Myocyte (in vitro differentiated cells): ENCODE results near the gene ARHGEF26. TPM values are rescaled to one million over a fixed set of nuclear protein-coding genes. Genes with fewer than 3 reads are reported as not detected.
A peak's percentile ranks its signal among the peaks of the same experiment; 100 is the strongest.
"Not testable (repeated sequence)": the region's sequence is repeated elsewhere in the genome, so short reads cannot be mapped to it uniquely, and the experiment has no call there.

Experiments used
- DNase-seq: peaks from one replicate; pipeline ENCODE4 v3.0.0-alpha.2; 2012; ENCODE audit warnings: low read depth
- polyA plus RNA-seq: library from polyadenylated mRNA; unstranded; fragments of >200 nt; gene quantifications from one replicate; pipeline ENCODE4 v1.2.1, GENCODE V29; 2012; ENCODE audit warnings: missing spikeins
- total RNA-seq: library from RNA; depleted of rRNA; stranded (reverse); fragments of >200 nt; gene quantifications from 2 replicates; pipeline ENCODE4 v1.2.3, GENCODE V29; 2014

ARHGEF26 gene, protein sequence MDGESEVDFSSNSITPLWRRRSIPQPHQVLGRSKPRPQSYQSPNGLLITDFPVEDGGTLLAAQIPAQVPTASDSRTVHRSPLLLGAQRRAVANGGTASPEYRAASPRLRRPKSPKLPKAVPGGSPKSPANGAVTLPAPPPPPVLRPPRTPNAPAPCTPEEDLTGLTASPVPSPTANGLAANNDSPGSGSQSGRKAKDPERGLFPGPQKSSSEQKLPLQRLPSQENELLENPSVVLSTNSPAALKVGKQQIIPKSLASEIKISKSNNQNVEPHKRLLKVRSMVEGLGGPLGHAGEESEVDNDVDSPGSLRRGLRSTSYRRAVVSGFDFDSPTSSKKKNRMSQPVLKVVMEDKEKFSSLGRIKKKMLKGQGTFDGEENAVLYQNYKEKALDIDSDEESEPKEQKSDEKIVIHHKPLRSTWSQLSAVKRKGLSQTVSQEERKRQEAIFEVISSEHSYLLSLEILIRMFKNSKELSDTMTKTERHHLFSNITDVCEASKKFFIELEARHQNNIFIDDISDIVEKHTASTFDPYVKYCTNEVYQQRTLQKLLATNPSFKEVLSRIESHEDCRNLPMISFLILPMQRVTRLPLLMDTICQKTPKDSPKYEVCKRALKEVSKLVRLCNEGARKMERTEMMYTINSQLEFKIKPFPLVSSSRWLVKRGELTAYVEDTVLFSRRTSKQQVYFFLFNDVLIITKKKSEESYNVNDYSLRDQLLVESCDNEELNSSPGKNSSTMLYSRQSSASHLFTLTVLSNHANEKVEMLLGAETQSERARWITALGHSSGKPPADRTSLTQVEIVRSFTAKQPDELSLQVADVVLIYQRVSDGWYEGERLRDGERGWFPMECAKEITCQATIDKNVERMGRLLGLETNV
- 0.40 and 0.62 TPM in 2 replicates for total RNA-seq
- 0.28 TPM for polyA plus RNA-seq

DNA sequence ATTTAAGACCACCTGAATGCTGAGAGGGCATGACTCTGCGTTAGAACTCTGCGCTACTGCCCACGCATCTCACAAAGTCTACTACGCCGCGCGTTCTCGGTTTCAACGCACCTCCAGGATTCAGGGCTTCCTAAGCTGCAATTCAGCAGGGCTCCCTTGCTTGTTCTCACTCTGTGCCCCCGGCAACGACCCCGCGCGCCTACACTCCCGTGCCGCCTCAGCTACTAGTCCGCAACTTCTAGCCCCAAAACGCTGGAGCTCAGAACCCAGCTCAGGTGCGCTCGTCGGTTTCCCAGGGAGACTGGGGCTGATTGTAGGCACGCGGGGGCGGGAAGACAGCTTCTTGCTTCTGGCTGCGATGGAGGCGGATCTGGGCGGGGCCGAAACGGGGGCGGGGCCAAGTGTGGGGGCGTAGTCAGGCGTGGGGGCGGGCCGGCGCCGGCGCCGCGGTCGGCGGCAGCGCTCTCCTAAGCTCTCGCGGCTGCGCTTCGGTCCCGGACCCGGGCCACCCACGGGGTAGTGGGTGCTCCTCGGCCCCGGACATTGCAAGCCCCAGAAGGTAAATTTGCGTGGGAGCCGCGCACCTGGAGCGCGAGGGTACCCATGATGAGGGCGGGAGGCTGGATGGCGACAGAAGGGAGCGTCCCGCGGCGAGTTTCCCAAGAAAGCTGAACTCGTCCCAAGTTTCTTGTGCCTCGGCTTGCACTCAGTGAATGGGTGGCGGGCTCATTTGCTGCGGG, at the start of gene ARHGEF26:
TSS of gene ARHGEF26 (plus strand) at position 430 of the 740 bp plus-strand sequence. CDS start 603 bp downstream, outside the sequence.
- peak; percentile 63 for DNase-seq

DNA sequence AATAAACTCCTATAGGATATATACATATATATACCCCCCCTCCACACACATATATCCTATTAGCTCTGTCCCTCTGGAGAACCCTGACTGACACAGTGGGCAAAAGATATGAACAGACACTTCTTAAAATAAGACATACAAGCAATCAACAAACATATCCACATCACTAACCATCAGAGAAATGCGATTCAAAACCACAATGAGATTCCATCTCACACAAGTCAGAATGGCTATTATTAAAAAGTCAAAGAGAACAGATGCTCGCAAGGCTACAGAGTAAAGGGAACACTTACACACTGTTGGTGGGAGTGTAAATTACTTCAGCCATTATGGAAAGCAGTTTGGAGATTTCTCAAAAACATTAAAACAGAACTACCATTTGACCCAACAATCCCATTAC, 46.2 kb upstream of the ARHGEF26 start:
- DNase-seq, result peak; percentile 56

DNA sequence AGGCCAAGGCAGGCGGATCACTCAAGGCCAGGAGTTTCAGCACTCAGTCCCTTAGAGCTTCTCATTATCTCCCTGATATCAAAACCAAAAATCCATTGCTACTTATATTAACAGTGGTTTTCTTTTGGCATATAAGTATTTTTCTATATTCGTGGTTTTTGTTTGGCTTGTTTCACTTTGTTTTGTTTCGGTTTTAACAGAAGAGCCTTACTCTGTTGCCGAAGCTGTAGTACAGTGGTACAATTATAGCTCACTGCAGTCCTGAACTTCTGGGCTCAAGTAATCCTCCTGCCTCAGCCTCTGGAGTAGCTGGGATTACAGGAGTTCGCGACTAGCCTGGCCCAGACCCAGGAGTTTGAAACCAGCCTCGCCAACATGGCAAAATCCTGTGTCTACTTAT, 42.5 kb upstream of the ARHGEF26 start:
- no peak for DNase-seq

DNA sequence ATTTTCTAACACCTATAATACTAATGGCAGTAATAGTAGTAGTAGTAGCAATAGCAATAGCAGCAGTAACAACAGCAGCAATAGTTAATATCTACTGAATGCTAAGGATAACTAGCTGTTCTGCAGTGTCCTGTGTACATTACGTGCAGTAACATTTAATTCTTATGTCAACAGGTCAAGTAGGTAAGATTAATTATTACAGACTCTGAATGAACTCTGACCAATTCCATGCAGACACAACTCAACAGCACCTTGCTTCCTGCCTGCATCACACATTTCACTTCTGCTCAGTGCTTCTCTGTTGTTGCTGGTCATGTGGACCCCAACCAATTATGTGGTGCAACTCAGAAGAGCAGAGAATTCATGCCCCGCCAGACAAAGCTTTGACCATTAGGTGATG, 39.9 kb upstream of the ARHGEF26 start:
- DNase-seq, result no peak

DNA sequence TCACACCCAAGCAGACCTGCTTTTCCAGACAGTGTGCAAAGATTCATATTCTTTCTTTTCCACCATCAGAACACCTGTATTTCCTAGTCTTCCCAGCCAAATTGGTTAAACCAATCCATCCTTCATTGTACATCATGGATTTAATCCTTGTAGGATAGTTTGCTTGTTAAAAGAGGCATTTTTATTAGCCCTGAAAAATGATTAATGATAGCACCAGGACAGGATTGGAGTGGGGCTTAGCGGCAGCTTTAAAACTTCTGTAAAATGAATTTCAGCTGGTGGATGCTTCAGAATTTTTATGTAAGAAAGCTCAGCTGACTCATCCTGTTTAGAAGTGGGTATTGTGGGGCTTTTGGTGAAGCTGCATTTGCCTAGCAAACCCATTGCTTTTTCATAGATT, 36.1 kb upstream of the ARHGEF26 start:
- no peak for DNase-seq

DNA sequence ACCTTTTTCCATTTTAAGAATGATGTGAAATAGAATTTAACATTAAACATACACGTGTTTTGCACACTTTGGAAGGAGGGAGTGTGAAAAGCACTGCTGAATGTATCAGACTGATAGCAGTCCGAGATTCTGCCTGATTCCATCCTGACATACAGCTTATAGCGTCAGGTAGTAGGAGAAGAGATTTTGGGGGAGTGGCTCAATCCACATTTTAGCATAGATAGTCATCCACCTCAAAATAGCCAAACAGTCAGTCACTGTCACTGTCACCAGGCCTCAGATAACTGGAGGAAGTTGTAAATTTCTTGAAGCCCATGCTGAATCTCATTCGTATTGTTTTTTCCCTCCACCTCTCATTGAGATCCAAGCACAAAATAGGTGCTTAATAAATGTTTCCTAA, 35.4 kb upstream of the ARHGEF26 start:
- DNase-seq, result peak; percentile 13

DNA sequence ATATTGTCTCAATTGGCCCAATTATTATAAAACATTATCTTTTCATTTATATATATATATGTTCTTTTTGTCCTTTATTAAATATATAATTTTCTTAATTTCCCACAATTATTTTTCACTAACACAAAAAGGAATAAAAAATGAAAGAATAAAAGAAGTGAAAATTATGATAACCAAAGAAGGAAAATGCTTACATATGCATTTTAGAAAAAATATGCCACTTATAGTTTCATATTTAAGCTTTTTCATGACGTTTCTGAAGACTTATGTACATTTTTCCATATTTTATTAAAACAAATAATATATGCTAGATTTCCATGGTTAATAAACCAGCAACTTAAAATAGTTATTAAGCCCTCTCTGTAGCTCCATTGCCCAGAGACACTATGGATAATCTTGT, 34.9 kb upstream of the ARHGEF26 start:
- no peak for DNase-seq

DNA sequence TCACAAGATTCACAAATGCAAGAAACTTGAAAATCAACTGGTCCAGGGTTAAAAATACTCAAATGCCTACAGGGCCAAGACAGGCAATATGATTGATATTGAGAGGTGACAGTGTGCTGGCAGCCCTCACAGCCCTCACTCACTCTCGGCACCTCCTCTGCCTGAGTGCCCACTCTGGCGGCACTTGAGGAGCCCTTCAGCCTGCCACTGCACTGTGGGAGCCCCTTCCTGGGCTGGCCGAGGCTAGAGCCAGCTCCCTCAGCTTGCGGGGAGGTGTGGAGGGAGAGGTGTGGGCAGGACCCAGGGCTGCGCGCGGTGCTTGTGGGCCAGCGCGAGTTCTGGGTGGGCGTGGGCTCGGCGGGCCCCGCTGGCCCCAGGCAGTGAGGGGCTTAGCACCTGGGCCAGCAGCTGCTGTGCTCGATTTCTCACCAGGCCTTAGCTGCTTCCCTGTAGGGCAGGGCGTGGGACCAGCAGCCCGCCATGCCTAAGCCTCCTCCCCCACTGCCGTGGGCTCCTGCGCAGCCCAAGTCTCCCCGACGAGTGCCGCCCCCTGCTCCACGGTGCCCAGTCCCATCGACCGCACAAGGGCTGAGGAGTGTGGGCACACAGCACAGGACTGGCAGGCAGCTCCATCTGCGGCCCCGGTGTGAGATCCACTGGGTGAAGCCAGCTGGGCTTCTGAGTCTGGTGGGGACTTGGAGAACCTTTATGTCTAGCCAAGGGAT, 33.3 kb upstream of the ARHGEF26 start:
- not testable (repeated sequence) for DNase-seq

DNA sequence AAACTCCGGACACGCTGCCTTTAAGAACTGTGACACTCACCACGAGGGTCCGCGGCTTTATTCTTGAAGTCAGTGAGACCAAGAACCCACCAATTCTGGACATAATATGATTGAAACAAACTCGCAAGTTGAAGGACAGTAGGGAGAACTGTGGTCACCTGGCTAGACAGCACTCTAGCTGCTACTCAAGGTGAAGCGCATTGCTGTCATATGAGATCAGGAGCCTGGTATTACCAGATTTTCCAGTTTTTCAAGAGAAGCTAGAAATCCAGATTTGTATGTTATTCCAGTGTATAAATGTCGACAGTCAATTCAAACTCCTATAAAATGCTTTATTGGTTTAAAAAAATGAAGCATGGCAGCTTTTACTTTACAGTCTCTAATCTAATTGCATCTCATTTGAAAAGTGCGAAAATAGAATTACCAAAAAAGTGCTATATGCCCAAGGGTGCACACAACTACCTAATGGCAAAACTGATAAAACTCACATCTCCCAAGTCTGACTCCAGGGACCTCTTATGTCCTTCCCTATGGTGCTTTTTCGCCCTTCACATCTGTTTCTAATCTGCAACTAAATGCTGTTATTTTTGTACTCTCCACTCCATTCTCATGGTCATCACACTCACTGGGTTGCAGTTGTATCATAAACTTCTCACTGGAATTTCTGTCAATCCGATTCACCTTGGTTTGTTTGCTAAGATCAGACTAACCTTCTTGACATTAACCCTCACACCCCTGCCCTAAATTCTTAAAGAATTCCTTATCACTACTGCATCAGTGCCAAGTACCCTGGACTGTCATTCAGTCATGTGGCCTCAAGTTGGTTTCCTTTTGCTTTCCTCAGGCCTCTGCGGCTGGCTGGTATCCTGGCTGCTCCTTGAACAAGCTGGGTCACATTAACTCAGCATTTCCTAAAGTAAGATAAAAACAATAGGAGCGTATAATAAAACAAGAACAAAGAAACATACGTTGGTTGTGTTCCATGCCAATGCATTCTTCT, 31.5 kb upstream of the ARHGEF26 start:
- DNase-seq, result no peak

DNA sequence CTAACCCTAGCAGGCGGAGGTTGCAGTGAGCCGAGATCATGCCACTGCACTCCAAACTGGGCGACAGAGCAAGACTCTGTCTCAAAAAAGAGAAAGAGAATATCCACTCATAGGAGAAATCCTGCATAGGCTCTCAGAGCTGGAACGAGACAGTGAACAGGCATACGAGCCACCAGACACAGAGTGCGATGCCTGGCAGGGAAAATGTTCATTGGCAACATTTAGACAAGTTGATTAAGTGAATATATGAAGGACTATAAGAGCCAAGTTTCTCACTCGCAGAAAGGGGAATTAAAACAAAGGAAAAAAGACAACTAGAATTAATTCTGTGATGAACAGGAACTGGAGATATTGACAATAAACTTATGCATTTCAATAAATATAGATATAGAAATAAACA, 27.1 kb upstream of the ARHGEF26 start:
- no peak for DNase-seq

DNA sequence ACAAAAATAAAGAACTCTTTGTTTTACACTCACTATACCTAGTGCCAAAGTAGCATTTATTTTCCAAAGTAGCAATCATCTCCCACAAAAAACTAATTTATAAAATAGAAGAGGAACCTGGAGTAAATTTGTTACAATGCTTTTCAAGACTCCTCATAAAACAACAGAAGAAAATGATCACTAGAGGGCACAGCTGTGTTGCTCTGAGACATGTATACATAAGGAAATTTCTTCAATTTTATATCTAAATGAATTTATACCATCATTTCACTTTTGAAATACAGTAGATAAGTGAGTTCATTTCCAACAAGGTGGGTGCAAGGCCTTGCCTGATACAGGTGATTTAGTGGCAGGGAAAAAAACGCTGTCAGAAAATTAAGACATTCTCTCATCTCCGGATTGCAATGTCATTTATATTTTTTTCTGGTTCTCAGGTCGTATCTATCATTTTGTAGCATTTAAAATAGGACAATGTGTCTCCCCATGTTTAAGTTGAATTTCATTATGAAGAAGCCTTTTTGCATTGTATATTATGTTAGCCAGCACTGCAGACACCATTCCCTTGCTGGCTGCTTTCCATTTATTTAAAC, 25.3 kb upstream of the ARHGEF26 start:
- DNase-seq, result no peak

DNA sequence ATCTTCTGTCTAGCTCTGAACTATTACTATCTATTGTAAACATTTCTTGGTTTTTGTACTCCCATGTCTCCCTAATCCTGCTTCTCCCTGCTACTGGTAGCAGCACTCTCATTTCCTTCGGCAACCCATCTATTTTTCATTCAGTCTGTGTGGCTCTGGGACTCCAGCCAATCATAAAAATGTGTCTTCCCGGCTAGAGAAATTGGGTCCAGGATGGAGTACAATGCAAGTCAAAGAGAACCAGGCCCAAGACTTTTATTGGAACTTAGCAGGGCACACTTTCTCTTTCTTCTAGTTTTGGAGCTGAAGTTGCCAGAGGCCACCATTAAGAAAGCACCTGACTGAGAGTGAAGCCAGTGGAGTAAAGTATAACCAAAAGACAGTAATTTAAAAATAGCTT, 22.8 kb upstream of the ARHGEF26 start:
- DNase-seq, result no peak

DNA sequence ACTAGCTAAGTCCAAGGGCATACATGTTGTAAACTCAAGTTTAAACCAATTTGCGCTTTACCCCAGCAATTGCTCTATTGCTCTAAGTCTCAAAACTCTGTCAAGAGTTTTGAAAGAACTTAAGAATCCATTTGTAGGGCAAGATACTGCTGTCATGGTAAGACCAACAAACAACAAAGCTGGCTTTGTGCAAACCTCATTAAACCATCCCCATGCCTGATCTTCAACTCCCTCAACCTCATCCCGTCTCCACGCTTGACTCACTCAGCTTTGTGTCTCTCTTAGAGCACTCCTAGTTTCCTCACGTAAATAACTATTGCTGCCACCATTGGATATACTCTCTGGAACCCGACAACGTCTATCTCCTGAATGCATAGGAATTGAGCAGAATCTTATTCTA, 20.6 kb upstream of the ARHGEF26 start:
- DNase-seq, result no peak

DNA sequence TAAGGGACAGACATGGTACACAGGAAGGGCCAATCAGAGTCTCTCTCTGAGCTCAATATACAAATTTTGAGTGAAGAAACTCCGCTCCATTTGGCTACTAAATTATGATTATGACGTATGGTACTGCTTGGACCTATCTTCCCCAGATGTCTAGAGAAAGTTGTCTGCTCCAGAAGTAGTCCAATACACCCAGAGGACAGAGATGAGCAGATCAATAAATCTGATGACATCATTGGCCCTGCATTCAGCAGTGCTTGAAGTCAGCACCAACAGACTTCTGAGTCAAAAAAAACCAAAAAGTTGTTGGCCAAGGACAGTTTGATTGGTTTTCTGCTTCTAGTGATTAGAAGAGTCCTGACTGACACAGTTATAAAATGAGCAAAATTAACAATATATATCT, 19.9 kb upstream of the ARHGEF26 start:
- no peak for DNase-seq

DNA sequence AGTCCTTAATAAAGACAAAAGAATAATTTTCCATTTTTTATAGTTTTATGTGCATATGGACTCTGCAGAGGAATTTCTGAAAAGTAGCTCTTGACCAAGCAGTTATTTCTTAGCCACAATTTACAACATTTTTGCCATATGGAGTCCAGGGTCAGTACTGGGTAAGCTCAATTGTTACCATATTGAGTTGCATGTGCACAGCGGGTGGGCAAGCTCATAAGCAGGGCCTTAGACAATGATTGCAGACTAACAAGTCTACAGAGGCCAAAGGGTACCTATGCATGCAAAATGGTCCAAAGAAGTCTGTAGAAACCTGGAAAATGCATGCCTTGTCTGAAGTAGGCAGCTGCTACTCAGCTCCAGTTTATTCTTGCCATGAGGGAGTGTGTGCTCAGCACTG, 19.0 kb upstream of the ARHGEF26 start:
- no peak for DNase-seq

DNA sequence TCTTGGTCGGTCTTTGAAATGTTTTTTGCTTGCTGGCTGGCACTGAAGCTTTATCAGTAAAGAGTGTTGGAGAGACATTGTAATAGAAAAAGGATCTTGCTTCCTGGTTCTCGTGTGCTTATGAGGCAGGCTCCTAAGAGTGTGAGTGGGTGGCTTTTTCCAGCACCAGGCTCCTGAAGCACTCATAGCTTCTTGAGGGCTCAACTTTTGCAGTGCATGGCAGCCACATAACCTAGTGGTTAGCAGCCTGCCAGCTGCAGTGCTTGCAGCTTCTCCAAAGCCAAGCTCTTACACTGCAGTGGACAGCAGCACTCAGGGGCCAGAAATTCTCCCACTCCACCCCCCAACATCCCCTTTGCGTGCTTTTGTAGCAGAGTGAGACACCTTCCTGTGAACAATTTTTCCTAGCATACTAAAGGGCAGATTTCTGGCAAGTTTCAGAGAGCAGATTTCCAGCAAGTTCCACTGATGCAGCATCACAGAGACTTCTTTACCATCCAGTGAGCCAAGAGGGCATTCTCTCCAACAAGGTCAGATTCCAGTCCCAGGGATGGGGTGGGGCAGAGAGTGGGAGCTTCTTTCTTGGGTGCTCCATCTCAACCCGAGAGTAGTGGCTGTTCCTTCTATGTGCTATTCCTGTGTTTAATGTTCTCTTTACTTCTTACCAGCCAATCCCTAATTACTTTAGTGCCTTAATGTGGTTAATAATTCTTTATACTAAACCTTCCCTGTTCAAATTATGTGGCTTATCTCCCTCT, 15.8 kb upstream of the ARHGEF26 start:
- peak; percentile 15 for DNase-seq

DNA sequence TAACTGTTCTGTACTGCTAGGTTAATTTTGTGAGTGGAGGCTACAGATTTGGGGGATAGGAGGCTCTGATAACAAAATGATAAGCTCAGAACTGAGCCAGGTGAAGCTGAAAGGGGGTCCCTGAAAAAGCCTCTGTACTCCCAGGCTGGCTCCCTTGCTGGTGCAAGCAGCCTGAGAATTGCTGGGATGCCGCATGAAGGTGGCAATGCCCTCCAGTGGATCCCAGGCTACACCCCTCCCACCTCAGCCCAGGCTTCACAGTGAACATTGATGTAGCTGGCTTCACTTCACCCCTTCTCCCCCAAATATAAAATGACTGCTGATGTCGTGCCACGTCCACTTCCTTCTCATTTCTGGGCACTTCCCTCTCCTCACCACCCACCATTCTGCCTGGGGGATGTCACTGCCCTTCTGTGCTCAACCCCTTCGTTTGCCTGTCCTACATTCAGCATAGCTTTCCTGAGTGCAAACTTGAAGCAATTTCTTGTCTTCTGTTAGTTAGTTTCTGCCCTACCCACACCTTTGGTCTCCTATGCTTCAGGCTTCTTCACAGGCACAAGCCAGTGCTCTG, 9.7 kb upstream of the ARHGEF26 start:
- no peak for DNase-seq
